CD4-positive, alpha-beta T cell treated with Interferon alpha-2 for 1 hour (primary cell): ENCODE measurements around the gene ERC1.
"Not testable (repeated sequence)": the region's sequence is repeated elsewhere in the genome, so short reads cannot be mapped to it uniquely, and the experiment has no call there.

Experiments used
- DNase-seq, 2 donors: peaks; one replicate each; pipeline ENCODE4 v3.0.0-alpha.2; 2020 to 2022

The ERC1 gene

GRCh38 chr12:1252758-1253157 lies 261.7 kb downstream of the ERC1 start:
- DNase-seq = no peak

- DNase-seq = not testable (repeated sequence)
Measured at GRCh38 chr12:1255125-1255524, 264.1 kb downstream of the ERC1 start.

GRCh38 chr12:1255854-1256253 lies 264.8 kb downstream of the ERC1 start:
- DNase-seq = not testable (repeated sequence)

GRCh38 chr12:1256285-1256684 lies 265.3 kb downstream of the ERC1 start:
- DNase-seq = no peak

GRCh38 chr12:1256991-1257390 lies 266.0 kb downstream of the ERC1 start:
- DNase-seq = no peak

- no peak for DNase-seq
Measured at GRCh38 chr12:1262011-1262410, 271.0 kb downstream of the ERC1 start.

- DNase-seq = no peak
Measured at GRCh38 chr12:1267243-1267642, 276.2 kb downstream of the ERC1 start.

- DNase-seq = no peak
Measured at GRCh38 chr12:1272142-1272541, 281.1 kb downstream of the ERC1 start.

GRCh38 chr12:1273051-1273450 lies 282.0 kb downstream of the ERC1 start:
- no peak for DNase-seq

GRCh38 chr12:1277905-1278304 lies 286.9 kb downstream of the ERC1 start:
- peak; percentile 40 to 65 for DNase-seq

GRCh38 chr12:1279050-1279449 lies 288.0 kb downstream of the ERC1 start:
- no peak for DNase-seq

GRCh38 chr12:1280059-1280458 lies 289.0 kb downstream of the ERC1 start:
- DNase-seq = no peak

- DNase-seq = no peak
Measured at GRCh38 chr12:1281683-1282366, 290.8 kb downstream of the ERC1 start.

GRCh38 chr12:1282670-1283315 lies 291.8 kb downstream of the ERC1 start:
- no peak for DNase-seq

- no peak for DNase-seq
Measured at GRCh38 chr12:1283316-1283715, 292.3 kb downstream of the ERC1 start.

GRCh38 chr12:1284611-1285010 lies 293.6 kb downstream of the ERC1 start:
- no peak for DNase-seq

GRCh38 chr12:1287446-1287975 lies 296.5 kb downstream of the ERC1 start:
- DNase-seq = no peak

GRCh38 chr12:1288333-1288732 lies 297.3 kb downstream of the ERC1 start:
- DNase-seq = no peak

GRCh38 chr12:1289371-1290155 lies 298.5 kb downstream of the ERC1 start:
- DNase-seq = peak in 1 of 2 donors; percentile 1

GRCh38 chr12:1290716-1291115 lies 299.7 kb downstream of the ERC1 start:
- DNase-seq = no peak

- DNase-seq = no peak
Measured at GRCh38 chr12:1291601-1292332, 300.7 kb downstream of the ERC1 start.

- no peak for DNase-seq
Measured at GRCh38 chr12:1293901-1294300, 302.9 kb downstream of the ERC1 start.

- DNase-seq = no peak
Measured at GRCh38 chr12:1297206-1297605, 306.2 kb downstream of the ERC1 start.
